ENCODE results near the gene CNOT6.
"Not testable (repeated sequence)": the region's sequence is repeated elsewhere in the genome, so short reads cannot be mapped to it uniquely, and the experiment has no call there.

GRCh38 chr5:180465052-180465451, 29.1 kb upstream of the CNOT6 start:
- not testable (repeated sequence) for TF ChIP-seq CTCF (conservative IDR thresholded peaks at IDR 0.05 in 1 of 2, IDR thresholded peaks at IDR 0.05 in 1 of 2; ENCODE audit: extremely low read depth in 1 of 2, insufficient read depth in 1 of 2, low read depth in 1 of 2, low read length in 2 of 2); EZH2 (IDR thresholded peaks at IDR 0.05; ENCODE audit: borderline replicate concordance, low read length)

Data from mammary epithelial cell (primary cell).